K562 (cell line): ENCODE results near the gene CMSS1.

Experiments used
- MEIS2 ChIP-seq: fragments of 450-650 bp; IDR thresholded peaks from 2 replicates; pipeline ENCODE4 v1.6.1; 2014; ENCODE audit warnings: mild to moderate bottlenecking; ENCODE audit not compliant: partially characterized antibody
- POLR2A ChIP-seq: fragments of 450-650 bp; conservative IDR thresholded peaks from 2 replicates; pipeline ENCODE4 v1.6.1; 2016
- SMAD3 ChIP-seq: fragments of 450-650 bp; formaldehyde crosslinking; conservative IDR thresholded peaks from 2 replicates; pipeline ENCODE4 v1.4.0; 2020; ENCODE audit warnings: mild to moderate bottlenecking
- SMAD4 ChIP-seq: fragments of 250-450 bp; sonication (Bioruptor Pico); conservative IDR thresholded peaks from 2 replicates; pipeline ENCODE4 v1.8.0; 2021; ENCODE audit warnings: inconsistent platforms, mild to moderate bottlenecking, moderate library complexity
- SMARCC2 ChIP-seq: fragments of 450-650 bp; IDR thresholded peaks from 2 replicates; pipeline ENCODE4 v1.6.1; 2017; ENCODE audit warnings: antibody characterized with exemption, moderate library complexity, mild to moderate bottlenecking, low read depth
- TSHZ1 ChIP-seq: fragments of 250-450 bp; sonication (Bioruptor Pico); IDR thresholded peaks from 2 replicates; pipeline ENCODE4 v1.4.0; 2020; ENCODE audit warnings: mild to moderate bottlenecking, moderate library complexity
- ZNF274 ChIP-seq: IDR thresholded peaks from 2 replicates; pipeline ENCODE4 v1.6.1; 2011; ENCODE audit warnings: low read depth, mild to moderate bottlenecking, low read length, moderate library complexity, borderline replicate concordance
- TF ChIP-seq, protein P1 (sequence below), 2 experiments: fragments of 450-650 bp in 1 of 2; sonication (generic) in 1 of 2; formaldehyde crosslinking in 1 of 2; IDR thresholded peaks; 2 replicates each; pipeline versions ENCODE4 v1.7.1 to v1.9.0; 2016 to 2022; ENCODE audit warnings: inconsistent platforms in 1 of 2, mild to moderate bottlenecking in 1 of 2, missing genetic modification reagents in 1 of 2
- TF ChIP-seq, protein P2 (sequence below): fragments of 450-650 bp; conservative IDR thresholded peaks from 2 replicates; pipeline ENCODE4 v1.6.1; 2016; ENCODE audit warnings: missing genetic modification characterization, low read depth, mild to moderate bottlenecking, missing compliant biosample characterization, moderate library complexity

DNA sequence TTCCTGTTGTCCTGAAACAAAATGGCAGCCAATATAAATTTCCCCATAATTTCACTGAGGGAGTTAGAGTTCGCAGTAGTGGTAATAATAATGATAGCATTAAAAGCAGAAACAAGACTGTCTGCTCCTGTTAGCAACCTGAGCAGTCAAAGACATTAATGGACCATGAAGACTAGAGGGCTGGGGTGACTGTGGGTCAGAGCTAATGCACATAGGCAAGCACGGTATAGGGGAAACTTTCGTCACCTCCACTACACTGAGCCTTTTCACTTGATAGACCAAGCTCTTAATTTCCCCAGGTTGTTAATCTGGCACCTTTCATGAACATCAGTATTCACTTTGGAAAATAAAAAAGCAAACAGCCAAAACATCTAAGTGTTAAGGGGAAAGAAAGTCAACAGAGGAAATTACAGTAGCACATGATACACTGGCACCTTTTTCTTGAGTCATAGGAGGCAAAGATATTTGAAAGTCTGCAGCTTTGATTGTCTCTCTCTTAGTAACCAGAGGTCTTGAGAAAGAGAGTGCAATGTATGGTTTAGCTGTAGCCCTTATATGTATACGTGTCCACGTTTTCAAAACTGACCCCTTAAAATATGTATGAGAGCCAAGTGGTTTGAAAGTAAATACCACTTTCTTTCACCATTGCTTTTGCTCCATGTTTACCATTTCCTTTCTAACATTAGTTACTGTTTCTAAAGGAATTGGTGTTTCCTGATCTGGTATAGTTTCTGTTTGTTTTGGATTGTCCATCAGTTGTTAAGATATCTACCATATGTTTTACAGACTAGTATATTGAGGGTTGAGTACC is 191.8 kb downstream of the CMSS1 start:
- TF ChIP-seq SMARCC2 (no peak), SMAD3 (CRISPR knock-in tag) (no peak), MEIS2 (no peak), ZNF274 (no peak), POLR2A (no peak), TSHZ1 (CRISPR knock-in tag) (no peak), SMAD4 (no peak)
- TF ChIP-seq, protein P1, sequence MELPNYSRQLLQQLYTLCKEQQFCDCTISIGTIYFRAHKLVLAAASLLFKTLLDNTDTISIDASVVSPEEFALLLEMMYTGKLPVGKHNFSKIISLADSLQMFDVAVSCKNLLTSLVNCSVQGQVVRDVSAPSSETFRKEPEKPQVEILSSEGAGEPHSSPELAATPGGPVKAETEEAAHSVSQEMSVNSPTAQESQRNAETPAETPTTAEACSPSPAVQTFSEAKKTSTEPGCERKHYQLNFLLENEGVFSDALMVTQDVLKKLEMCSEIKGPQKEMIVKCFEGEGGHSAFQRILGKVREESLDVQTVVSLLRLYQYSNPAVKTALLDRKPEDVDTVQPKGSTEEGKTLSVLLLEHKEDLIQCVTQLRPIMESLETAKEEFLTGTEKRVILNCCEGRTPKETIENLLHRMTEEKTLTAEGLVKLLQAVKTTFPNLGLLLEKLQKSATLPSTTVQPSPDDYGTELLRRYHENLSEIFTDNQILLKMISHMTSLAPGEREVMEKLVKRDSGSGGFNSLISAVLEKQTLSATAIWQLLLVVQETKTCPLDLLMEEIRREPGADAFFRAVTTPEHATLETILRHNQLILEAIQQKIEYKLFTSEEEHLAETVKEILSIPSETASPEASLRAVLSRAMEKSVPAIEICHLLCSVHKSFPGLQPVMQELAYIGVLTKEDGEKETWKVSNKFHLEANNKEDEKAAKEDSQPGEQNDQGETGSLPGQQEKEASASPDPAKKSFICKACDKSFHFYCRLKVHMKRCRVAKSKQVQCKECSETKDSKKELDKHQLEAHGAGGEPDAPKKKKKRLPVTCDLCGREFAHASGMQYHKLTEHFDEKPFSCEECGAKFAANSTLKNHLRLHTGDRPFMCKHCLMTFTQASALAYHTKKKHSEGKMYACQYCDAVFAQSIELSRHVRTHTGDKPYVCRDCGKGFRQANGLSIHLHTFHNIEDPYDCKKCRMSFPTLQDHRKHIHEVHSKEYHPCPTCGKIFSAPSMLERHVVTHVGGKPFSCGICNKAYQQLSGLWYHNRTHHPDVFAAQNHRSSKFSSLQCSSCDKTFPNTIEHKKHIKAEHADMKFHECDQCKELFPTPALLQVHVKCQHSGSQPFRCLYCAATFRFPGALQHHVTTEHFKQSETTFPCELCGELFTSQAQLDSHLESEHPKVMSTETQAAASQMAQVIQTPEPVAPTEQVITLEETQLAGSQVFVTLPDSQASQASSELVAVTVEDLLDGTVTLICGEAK (IDR thresholded peaks at IDR 0.05) = no peak
- TF ChIP-seq, protein P1 (CRISPR knock-in tag; IDR thresholded peaks at IDR 0.05) = no peak
- TF ChIP-seq, protein P2, sequence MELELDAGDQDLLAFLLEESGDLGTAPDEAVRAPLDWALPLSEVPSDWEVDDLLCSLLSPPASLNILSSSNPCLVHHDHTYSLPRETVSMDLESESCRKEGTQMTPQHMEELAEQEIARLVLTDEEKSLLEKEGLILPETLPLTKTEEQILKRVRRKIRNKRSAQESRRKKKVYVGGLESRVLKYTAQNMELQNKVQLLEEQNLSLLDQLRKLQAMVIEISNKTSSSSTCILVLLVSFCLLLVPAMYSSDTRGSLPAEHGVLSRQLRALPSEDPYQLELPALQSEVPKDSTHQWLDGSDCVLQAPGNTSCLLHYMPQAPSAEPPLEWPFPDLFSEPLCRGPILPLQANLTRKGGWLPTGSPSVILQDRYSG (tag) = no peak
